ENCODE measurements around the gene CCK.

GRCh38 chr3:42230860-42231259 is 35.1 kb downstream of the CCK start:
- TF ChIP-seq, protein P1, sequence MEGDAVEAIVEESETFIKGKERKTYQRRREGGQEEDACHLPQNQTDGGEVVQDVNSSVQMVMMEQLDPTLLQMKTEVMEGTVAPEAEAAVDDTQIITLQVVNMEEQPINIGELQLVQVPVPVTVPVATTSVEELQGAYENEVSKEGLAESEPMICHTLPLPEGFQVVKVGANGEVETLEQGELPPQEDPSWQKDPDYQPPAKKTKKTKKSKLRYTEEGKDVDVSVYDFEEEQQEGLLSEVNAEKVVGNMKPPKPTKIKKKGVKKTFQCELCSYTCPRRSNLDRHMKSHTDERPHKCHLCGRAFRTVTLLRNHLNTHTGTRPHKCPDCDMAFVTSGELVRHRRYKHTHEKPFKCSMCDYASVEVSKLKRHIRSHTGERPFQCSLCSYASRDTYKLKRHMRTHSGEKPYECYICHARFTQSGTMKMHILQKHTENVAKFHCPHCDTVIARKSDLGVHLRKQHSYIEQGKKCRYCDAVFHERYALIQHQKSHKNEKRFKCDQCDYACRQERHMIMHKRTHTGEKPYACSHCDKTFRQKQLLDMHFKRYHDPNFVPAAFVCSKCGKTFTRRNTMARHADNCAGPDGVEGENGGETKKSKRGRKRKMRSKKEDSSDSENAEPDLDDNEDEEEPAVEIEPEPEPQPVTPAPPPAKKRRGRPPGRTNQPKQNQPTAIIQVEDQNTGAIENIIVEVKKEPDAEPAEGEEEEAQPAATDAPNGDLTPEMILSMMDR (IDR thresholded peaks at IDR 0.05), result no peak
- TF ChIP-seq EP300 (IDR thresholded peaks at IDR 0.05) (no peak), POLR2AphosphoS5 (IDR thresholded peaks at IDR 0.05) (no peak)

Measured in stomach (tissue), 4 donors.